DOHH2 (cell line): Measurements from ENCODE around the gene SCAF1.
A peak's percentile ranks its signal among the peaks of the same experiment; 100 is the strongest.

Source experiments
- H3F3A ChIP-seq: fragments of 200-600 bp; sonication (generic), shearing (Covaris generic); 2 replicates; pipeline ENCODE4 v1.6.0; 2016; ENCODE audit warnings: antibody characterized with exemption, mild to moderate bottlenecking; ENCODE audit not compliant: control insufficient read depth, insufficient read depth
- H3K27ac ChIP-seq: fragments of 200-600 bp; sonication (generic); 2 replicates; pipeline ENCODE4 v1.5.1; 2014; ENCODE audit warnings: low read depth, mild to moderate bottlenecking, low read length, moderate library complexity
- H3K27me3 ChIP-seq: fragments of 200-600 bp; sonication (generic); 2 replicates; pipeline ENCODE4 v1.6.1; 2014; ENCODE audit warnings: mild to moderate bottlenecking, low read length, mixed read lengths; ENCODE audit not compliant: control insufficient read depth
- H3K36me3 ChIP-seq: fragments of 200-600 bp; sonication (generic); 2 replicates; pipeline ENCODE4 v1.6.1; 2014; ENCODE audit warnings: mild to moderate bottlenecking, low read length, moderate library complexity, mixed read lengths; ENCODE audit not compliant: control insufficient read depth
- H3K4me1 ChIP-seq: fragments of 200-600 bp; sonication (generic); 2 replicates; pipeline ENCODE4 v1.6.1; 2014; ENCODE audit warnings: mild to moderate bottlenecking, low read length, mixed read lengths; ENCODE audit not compliant: control insufficient read depth
- H3K4me2 ChIP-seq: fragments of 200-600 bp; sonication (generic); 2 replicates; pipeline ENCODE4 v1.6.0; 2014; ENCODE audit warnings: mild to moderate bottlenecking, low read length, moderate library complexity
- H3K4me3 ChIP-seq: fragments of 200-600 bp; sonication (generic); 2 replicates; pipeline ENCODE4 v1.5.1; 2014; ENCODE audit warnings: mild to moderate bottlenecking, low read length, mixed read lengths
- H3K79me2 ChIP-seq: fragments of 200-600 bp; sonication (generic); 2 replicates; pipeline ENCODE4 v1.6.1; 2014; ENCODE audit warnings: mild to moderate bottlenecking, low read length, mixed read lengths; ENCODE audit not compliant: control insufficient read depth
- H3K9me2 ChIP-seq: fragments of 200-600 bp; sonication (generic); replicated peaks from 2 replicates; pipeline ENCODE4 v1.6.1; 2014; ENCODE audit warnings: mild to moderate bottlenecking, low read length, mixed read lengths; ENCODE audit not compliant: control insufficient read depth
- H3K9me3 ChIP-seq: fragments of 200-600 bp; sonication (generic); 2 replicates; pipeline ENCODE4 v1.6.1; 2014; ENCODE audit warnings: antibody characterized with exemption, low read length, mixed read lengths; ENCODE audit not compliant: control insufficient read depth, insufficient read depth
- H4K20me1 ChIP-seq: fragments of 200-600 bp; sonication (generic); 2 replicates; pipeline ENCODE4 v1.6.0; 2014; ENCODE audit warnings: low read depth, mild to moderate bottlenecking, antibody characterized with exemption, low read length, moderate library complexity; ENCODE audit not compliant: control insufficient read depth, insufficient read depth
- EZH2phosphoT487 ChIP-seq: fragments of 200-600 bp; sonication (generic); IDR thresholded peaks from 2 replicates; pipeline ENCODE4 v1.6.1; 2017; ENCODE audit warnings: borderline replicate concordance, mild to moderate bottlenecking, antibody characterized with exemption, low read length, moderate library complexity, mixed read lengths
- TF ChIP-seq, protein P1 (sequence below): fragments of 200-600 bp; sonication (generic); IDR thresholded peaks from one replicate; pipeline ENCODE4 v1.5.1; 2014; ENCODE audit warnings: antibody characterized with exemption, mild to moderate bottlenecking, low read depth, low read length; ENCODE audit not compliant: poor library complexity, severe bottlenecking

The SCAF1 gene

DNA sequence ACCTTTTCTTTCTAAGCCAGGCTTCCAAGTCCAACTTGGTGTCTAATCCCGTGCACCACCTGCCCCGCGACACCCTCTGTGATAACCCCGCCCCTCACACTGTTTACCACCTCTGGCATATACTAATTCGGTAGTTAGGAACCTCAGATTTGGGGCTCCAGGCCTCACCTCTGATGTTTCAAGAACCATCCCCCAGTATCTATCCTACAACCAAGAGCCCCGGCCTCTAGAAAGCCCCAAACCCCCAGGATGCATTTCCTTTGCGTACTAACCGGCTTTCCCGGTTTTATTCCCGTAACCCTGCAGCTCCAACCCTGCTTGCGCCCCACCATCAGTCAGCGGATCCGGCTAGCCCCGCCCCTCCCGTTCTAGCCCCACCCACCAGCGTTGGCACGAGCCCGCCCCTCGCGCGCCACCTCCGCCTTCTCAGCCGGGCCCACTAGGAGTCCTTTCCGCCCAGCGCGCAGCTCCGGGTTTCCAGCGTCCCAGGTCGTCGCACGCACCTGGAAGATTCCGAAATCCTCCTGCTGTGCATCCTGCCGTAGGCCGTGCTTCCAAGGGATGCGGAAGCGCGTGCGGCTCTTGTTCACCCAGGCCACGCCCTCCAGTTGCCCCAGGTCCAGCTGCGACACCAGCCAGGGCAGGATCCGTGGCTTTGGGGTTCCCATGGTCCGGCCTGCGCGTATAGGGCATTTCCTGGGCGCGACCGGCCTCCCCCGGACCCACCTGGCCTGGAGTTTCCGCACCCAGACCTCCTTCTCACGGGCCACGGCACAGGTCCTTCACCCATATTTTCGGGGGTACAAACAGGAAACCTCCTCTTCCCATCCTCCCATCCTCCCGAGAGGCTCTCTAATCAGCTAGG, 22.4 kb downstream of the SCAF1 start:
- peaks cover 64% of the 10 kb centered on the region for H3K36me3 ChIP-seq
- H3K9me2 ChIP-seq, result no peaks in the 10 kb centered on the region
- H3F3A ChIP-seq, result peaks cover 10% of the 10 kb centered on the region
- no peaks in the 10 kb centered on the region for H3K9me3 ChIP-seq
- TF ChIP-seq, protein P1, sequence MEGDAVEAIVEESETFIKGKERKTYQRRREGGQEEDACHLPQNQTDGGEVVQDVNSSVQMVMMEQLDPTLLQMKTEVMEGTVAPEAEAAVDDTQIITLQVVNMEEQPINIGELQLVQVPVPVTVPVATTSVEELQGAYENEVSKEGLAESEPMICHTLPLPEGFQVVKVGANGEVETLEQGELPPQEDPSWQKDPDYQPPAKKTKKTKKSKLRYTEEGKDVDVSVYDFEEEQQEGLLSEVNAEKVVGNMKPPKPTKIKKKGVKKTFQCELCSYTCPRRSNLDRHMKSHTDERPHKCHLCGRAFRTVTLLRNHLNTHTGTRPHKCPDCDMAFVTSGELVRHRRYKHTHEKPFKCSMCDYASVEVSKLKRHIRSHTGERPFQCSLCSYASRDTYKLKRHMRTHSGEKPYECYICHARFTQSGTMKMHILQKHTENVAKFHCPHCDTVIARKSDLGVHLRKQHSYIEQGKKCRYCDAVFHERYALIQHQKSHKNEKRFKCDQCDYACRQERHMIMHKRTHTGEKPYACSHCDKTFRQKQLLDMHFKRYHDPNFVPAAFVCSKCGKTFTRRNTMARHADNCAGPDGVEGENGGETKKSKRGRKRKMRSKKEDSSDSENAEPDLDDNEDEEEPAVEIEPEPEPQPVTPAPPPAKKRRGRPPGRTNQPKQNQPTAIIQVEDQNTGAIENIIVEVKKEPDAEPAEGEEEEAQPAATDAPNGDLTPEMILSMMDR, result no peak
- TF ChIP-seq EZH2phosphoT487, result no peak
- peak overlapping the region; percentile 89 for H3K27ac ChIP-seq
- H3K27me3 ChIP-seq, result no peaks in the 10 kb centered on the region
- peak overlapping the region; percentile 82 for H3K4me3 ChIP-seq
- peaks cover 58% of the 10 kb centered on the region for H3K79me2 ChIP-seq
- peaks cover 26% of the 10 kb centered on the region for H3K4me1 ChIP-seq
- H4K20me1 ChIP-seq, result peaks cover 4% of the 10 kb centered on the region
- peak overlapping the region; percentile 83 for H3K4me2 ChIP-seq

DNA sequence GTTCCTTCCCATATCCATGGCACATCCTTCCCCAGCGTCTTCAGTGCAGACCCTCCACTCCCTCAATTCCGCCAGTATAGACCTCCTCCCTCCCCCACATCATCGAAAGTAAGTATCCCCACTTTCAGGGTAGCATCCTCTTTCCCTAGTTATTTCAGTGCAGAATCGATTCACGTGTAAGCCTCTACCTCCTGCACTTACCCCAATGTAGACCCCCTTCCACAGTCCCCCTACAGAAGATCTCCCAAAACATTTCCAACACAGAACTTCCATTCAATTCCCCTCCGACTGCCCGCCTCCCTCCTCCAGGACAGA, 23.0 kb downstream of the SCAF1 start:
- Histone ChIP-seq H4K20me1 (peaks cover 4% of the 10 kb centered on the region), H3K4me1 (peaks cover 26% of the 10 kb centered on the region), H3K4me3 (peak overlapping the region; percentile 82), H3K4me2 (peak overlapping the region; percentile 83), H3K9me2 (no peaks in the 10 kb centered on the region), H3F3A (peaks cover 9% of the 10 kb centered on the region), H3K9me3 (no peaks in the 10 kb centered on the region), H3K27me3 (no peaks in the 10 kb centered on the region), H3K79me2 (peaks cover 58% of the 10 kb centered on the region), H3K36me3 (peaks cover 64% of the 10 kb centered on the region), H3K27ac (peak overlapping the region; percentile 89)
- no peak for TF ChIP-seq EZH2phosphoT487
- TF ChIP-seq, protein P1, result no peak

DNA sequence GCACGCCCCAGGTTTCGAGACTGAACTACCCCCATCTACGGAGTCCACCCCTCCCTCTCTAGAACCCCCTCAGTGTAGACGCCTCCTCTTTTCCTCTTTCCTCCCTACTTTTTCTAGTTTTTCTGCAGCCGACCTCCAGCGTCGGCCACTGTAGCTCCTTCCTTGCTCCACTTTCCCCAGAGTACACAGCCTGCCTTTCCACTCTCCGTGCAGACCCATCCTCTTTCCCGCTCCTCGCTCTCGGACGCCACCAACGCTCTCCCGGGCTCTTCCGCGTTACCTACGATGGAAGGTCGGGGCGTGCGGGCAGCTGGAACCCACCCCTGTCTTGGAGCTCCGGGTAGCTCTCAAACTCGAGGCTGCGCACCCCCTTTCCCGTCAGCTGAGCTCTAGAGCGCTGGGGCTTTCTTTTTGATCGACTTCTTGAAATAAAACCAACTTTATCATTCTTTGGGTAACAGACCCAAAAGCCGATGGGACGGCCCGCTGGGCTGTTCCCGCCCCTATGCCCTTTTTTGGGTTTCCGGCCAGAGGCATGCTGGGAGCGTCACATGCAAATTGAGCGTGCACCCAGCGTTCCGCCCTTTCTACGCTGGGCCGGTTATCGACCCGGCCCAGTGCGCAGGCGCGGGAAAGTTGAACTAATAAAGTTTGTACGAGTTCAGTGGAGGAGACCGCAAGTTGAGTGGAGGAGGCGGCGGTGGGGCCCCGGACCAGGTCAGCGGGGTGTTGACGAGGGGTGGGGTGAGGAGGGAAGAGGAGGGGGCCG, 23.5 kb downstream of the SCAF1 start, which contains the start of the genes BCL2L12 and IRF3:
TSS of gene BCL2L12 (plus strand) at position 583 of the 769 bp plus-strand sequence. CDS start 760 bp downstream, outside the sequence.
TSS of gene IRF3 (minus strand) at position 507 of the 769 bp plus-strand sequence. CDS start 1,019 bp downstream, outside the sequence.
- no peak for TF ChIP-seq EZH2phosphoT487
- TF ChIP-seq, protein P1, result no peak
- peak within 1 kb of the TSS; percentile 83 for H3K4me2 ChIP-seq
- peaks cover 26% of the 10 kb centered on the region for H3K4me1 ChIP-seq
- H4K20me1 ChIP-seq, result peaks cover 4% of the 10 kb centered on the region
- H3K27ac ChIP-seq, result peak within 1 kb of the TSS; percentile 89
- H3K27me3 ChIP-seq, result no peaks in the 10 kb centered on the region
- H3K9me3 ChIP-seq, result no peaks in the 10 kb centered on the region
- no peaks in the 10 kb centered on the region for H3K9me2 ChIP-seq
- H3K36me3 ChIP-seq, result peaks cover 64% of the 10 kb centered on the region
- H3F3A ChIP-seq, result peaks cover 5% of the 10 kb centered on the region
- peaks cover 58% of the 10 kb centered on the region for H3K79me2 ChIP-seq
- H3K4me3 ChIP-seq, result peak within 1 kb of the TSS; percentile 82
